OCI-LY7 (cell line): Measurements from ENCODE around the gene MIB1.

Experiments used
- EZH2phosphoT487 ChIP-seq: fragments of 200-600 bp; sonication (generic); IDR thresholded peaks from 2 replicates; pipeline ENCODE4 v1.6.1; 2018; ENCODE audit warnings: low read depth, borderline replicate concordance, mild to moderate bottlenecking, mixed run types, antibody characterized with exemption, low read length, moderate library complexity, mixed read lengths
- TF ChIP-seq, protein P1 (sequence below): fragments of 200-600 bp; sonication (generic); conservative IDR thresholded peaks from 2 replicates; pipeline ENCODE4 v1.5.1; 2014; ENCODE audit warnings: mild to moderate bottlenecking, antibody characterized with exemption, low read length, moderate library complexity, mixed read lengths

DNA sequence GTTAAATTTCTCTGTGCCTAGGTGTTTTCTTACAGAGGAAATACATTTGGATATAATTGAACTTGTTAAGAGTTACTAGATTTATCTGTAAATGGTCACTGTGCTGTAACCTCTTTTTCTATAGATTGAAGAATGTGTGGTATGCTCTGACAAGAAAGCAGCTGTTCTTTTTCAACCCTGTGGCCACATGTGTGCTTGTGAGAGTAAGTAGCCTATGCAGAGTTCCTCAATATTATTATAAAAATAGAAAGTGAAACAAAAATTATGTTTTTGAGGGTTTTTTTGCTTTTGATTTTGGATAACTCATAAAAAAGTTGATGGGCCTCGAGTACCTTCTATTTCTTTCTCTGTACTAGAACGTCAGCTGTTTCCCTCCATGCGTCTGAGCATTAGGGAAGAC lies 112.4 kb downstream of the MIB1 start:
- TF ChIP-seq, protein P1, sequence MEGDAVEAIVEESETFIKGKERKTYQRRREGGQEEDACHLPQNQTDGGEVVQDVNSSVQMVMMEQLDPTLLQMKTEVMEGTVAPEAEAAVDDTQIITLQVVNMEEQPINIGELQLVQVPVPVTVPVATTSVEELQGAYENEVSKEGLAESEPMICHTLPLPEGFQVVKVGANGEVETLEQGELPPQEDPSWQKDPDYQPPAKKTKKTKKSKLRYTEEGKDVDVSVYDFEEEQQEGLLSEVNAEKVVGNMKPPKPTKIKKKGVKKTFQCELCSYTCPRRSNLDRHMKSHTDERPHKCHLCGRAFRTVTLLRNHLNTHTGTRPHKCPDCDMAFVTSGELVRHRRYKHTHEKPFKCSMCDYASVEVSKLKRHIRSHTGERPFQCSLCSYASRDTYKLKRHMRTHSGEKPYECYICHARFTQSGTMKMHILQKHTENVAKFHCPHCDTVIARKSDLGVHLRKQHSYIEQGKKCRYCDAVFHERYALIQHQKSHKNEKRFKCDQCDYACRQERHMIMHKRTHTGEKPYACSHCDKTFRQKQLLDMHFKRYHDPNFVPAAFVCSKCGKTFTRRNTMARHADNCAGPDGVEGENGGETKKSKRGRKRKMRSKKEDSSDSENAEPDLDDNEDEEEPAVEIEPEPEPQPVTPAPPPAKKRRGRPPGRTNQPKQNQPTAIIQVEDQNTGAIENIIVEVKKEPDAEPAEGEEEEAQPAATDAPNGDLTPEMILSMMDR: no peak
- TF ChIP-seq EZH2phosphoT487: no peak
